Ishikawa (cell line): ENCODE measurements around the gene LRP5.

Source experiments
- CEBPB ChIP-seq: IDR thresholded peaks from 2 replicates; pipeline ENCODE4 v1.6.1; 2012
- CREB1 ChIP-seq: IDR thresholded peaks from 2 replicates; pipeline ENCODE4 v1.6.1; 2012; ENCODE audit warnings: low read depth
- EGR1 ChIP-seq: IDR thresholded peaks from 2 replicates; pipeline ENCODE4 v1.6.1; 2012
- EP300 ChIP-seq: IDR thresholded peaks from 2 replicates; pipeline ENCODE4 v1.6.1; 2012; ENCODE audit warnings: borderline replicate concordance
- FOXM1 ChIP-seq: IDR thresholded peaks from 2 replicates; pipeline ENCODE4 v1.6.1; 2012; ENCODE audit warnings: low read depth, borderline replicate concordance
- NFIC ChIP-seq: IDR thresholded peaks from 2 replicates; pipeline ENCODE4 v1.6.1; 2012
- RAD21 ChIP-seq: IDR thresholded peaks from 2 replicates; pipeline ENCODE4 v1.6.1; 2012; ENCODE audit warnings: low read depth
- TAF1 ChIP-seq: IDR thresholded peaks from 2 replicates; pipeline ENCODE4 v1.6.1; 2012; ENCODE audit warnings: low read depth, mild to moderate bottlenecking
- TCF12 ChIP-seq: IDR thresholded peaks from 2 replicates; pipeline ENCODE4 v1.6.1; 2012; ENCODE audit warnings: low read depth
- USF1 ChIP-seq: IDR thresholded peaks from 2 replicates; pipeline ENCODE4 v1.6.1; 2012
- YY1 ChIP-seq: IDR thresholded peaks from 2 replicates; pipeline ENCODE4 v1.6.1; 2012; ENCODE audit warnings: low read depth
- ZBTB7A ChIP-seq: IDR thresholded peaks from 2 replicates; pipeline ENCODE4 v1.6.1; 2012; ENCODE audit warnings: low read depth
- TF ChIP-seq, protein P1 (sequence below): IDR thresholded peaks from 2 replicates; pipeline ENCODE4 v1.6.1; 2012; ENCODE audit warnings: low read depth, mild to moderate bottlenecking

GRCh38 chr11:68355471-68355870 is 43.1 kb downstream of the LRP5 start:
- no peak for TF ChIP-seq TAF1
- TF ChIP-seq EP300: no peak
- no peak for TF ChIP-seq RAD21
- TF ChIP-seq EGR1: no peak
- TF ChIP-seq CEBPB: no peak
- TF ChIP-seq NFIC: no peak
- TF ChIP-seq, protein P1, sequence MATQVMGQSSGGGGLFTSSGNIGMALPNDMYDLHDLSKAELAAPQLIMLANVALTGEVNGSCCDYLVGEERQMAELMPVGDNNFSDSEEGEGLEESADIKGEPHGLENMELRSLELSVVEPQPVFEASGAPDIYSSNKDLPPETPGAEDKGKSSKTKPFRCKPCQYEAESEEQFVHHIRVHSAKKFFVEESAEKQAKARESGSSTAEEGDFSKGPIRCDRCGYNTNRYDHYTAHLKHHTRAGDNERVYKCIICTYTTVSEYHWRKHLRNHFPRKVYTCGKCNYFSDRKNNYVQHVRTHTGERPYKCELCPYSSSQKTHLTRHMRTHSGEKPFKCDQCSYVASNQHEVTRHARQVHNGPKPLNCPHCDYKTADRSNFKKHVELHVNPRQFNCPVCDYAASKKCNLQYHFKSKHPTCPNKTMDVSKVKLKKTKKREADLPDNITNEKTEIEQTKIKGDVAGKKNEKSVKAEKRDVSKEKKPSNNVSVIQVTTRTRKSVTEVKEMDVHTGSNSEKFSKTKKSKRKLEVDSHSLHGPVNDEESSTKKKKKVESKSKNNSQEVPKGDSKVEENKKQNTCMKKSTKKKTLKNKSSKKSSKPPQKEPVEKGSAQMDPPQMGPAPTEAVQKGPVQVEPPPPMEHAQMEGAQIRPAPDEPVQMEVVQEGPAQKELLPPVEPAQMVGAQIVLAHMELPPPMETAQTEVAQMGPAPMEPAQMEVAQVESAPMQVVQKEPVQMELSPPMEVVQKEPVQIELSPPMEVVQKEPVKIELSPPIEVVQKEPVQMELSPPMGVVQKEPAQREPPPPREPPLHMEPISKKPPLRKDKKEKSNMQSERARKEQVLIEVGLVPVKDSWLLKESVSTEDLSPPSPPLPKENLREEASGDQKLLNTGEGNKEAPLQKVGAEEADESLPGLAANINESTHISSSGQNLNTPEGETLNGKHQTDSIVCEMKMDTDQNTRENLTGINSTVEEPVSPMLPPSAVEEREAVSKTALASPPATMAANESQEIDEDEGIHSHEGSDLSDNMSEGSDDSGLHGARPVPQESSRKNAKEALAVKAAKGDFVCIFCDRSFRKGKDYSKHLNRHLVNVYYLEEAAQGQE: no peak
- no peak for TF ChIP-seq YY1
- no peak for TF ChIP-seq USF1
- no peak for TF ChIP-seq FOXM1
- TF ChIP-seq CREB1: no peak
- no peak for TF ChIP-seq TCF12
- no peak for TF ChIP-seq ZBTB7A
